Muscle layer of colon (tissue), 2 donors: Measurements from ENCODE around the gene DPF3.

ENCODE experiments used
- H3K27ac ChIP-seq: one replicate; pipeline ENCODE4 v1.7.0; 2013; ENCODE audit warnings: low read depth, mild to moderate bottlenecking, low read length, moderate library complexity
- H3K27me3 ChIP-seq, 2 donors: one replicate each; pipeline ENCODE4 v1.7.0; 2013; ENCODE audit warnings: low read length in 2 of 2, mild to moderate bottlenecking in 2 of 2; ENCODE audit not compliant: insufficient read depth in 2 of 2, control insufficient read depth in 1 of 2
- H3K36me3 ChIP-seq: one replicate; pipeline ENCODE4 v1.7.0; 2013; ENCODE audit warnings: mild to moderate bottlenecking, low read length; ENCODE audit not compliant: insufficient read depth
- H3K4me1 ChIP-seq: one replicate; pipeline ENCODE4 v1.7.0; 2013; ENCODE audit warnings: mild to moderate bottlenecking, low read length; ENCODE audit not compliant: insufficient read depth
- H3K4me3 ChIP-seq, 2 donors: one replicate each; pipeline ENCODE4 v1.7.0; 2013; ENCODE audit warnings: low read length in 2 of 2, low read depth in 1 of 2, mild to moderate bottlenecking in 1 of 2, moderate library complexity in 1 of 2
- H3K9ac ChIP-seq: one replicate; pipeline ENCODE4 v1.7.0; 2013; ENCODE audit warnings: low read length
- H3K9me3 ChIP-seq: one replicate; pipeline ENCODE4 v1.7.0; 2013; ENCODE audit warnings: mild to moderate bottlenecking, low read length
- donor health status: abdominal sarcoma.
- donor health status: Adenocarcinoma of cecum.

Gene DPF3

DNA sequence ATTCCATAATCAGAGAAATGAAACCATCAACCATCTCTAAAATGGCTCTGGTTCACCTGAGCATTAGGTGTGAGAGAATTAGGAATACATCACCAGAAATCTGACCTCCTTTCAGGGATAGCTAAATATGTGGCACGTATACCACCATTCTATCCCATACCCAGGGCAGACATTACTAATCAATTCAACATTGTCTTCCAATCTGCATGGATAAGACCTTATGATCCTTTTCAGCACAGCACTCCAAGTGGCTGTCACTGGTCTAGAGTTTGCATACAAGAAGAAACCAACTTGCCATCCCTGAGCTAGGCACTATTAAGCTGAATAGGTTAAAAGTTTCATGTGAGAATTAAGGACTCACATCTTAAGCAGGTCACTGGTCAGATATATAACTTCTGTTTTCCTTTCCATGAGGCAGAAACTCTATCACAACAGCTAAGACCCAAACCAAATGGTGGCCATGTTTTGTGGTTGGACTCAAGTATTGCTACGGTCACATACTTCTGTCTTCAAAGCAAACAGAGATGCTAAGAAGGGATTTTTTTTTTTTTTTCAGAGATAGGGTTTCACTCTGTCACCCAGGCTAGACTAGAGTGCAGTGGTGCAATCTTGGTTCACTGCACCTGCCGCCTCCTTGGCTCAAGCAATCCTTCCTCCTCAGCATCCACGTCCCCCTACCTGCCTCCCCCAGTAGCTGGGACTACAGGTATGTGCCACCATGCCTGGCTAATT is 249.0 kb downstream of the DPF3 start:
- Histone ChIP-seq H3K9me3 (no peaks in the 10 kb centered on the region), H3K4me3 (no peak overlapping the region), H3K27ac (no peak overlapping the region), H3K9ac (no peak overlapping the region), H3K4me1 (no peaks in the 10 kb centered on the region), H3K36me3 (no peaks in the 10 kb centered on the region), H3K27me3 (no peaks in the 10 kb centered on the region)

DNA sequence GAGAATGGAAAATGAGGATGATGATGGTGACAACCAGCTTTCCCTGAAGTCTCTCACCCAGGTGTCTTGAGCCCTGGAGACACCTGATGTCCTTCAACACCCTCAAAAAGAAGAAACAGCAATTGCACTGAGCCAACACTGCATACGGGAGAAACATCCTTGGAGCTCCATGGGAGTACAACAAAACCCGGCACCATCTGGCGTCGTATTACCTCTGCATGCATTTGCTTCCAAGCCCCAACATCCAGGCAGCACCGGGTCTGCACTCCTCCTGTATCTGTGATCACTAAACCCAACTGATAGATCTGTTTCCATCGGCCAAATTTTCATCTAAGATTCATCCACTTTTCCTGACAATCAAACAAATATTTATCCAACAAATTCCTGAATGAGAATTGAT is 249.9 kb downstream of the DPF3 start:
- H3K27me3 ChIP-seq = no peaks in the 10 kb centered on the region
- H3K4me1 ChIP-seq = no peaks in the 10 kb centered on the region
- no peak overlapping the region for H3K27ac ChIP-seq

DNA sequence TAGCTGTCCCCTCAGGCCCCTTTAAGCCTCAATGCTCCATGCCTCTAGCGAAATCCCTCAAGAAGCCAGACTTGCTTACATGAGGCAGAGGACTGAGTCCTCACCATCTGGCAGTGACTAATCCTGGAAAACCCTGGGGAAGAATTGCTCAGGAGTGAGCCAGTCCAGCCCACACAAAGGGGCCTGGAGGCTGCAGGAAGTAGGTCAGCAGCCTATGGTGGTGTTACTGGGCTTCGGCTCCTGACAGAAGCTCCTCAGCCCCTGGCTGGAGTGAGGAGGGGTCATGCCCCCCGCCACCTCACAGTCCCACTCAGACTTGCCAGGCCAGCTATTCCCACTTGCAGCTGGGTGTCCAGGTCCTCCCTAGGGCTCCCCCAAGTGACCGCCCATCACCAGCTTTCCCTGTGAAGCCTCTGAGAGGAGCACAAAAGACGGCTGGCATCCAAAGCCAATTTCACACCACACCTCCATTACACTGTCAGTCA is 250.5 kb downstream of the DPF3 start:
- Histone ChIP-seq H3K27me3 (no peaks in the 10 kb centered on the region), H3K9me3 (no peaks in the 10 kb centered on the region), H3K27ac (no peak overlapping the region), H3K4me1 (no peaks in the 10 kb centered on the region), H3K36me3 (no peaks in the 10 kb centered on the region), H3K9ac (no peak overlapping the region), H3K4me3 (no peak overlapping the region)

More for the DNA sequence above, 249.9 kb downstream of the DPF3 start:
- Histone ChIP-seq H3K4me3 (no peak overlapping the region), H3K36me3 (no peaks in the 10 kb centered on the region), H3K9ac (no peak overlapping the region), H3K9me3 (no peaks in the 10 kb centered on the region)

DNA sequence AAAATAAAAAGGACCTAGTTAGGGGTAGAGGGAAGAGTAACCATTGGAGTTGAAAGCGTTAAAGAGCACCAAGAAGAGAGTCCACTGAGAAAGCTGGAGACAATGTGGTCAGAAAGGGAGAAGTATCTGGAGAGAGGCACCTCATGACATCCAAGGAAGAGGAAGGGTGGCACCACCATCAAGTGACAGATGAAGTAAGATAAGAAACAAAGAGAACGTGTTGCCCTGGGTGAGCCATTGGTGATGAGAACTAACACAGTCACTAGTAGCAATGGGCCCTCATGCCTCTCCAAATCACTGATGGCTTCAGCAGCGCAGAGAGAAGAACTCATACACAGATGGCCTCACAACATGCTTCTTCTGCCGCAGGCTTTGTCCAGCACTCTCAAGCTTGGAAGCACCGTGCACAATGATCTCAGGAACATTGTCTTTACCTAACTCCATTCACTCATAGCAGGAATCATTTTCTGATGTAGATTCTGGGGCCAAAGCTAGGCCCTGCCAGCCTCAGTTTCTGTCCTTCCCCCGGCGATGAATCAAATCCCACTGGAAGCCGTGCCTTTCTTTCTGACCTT is 252.9 kb downstream of the DPF3 start:
- Histone ChIP-seq H3K4me3 (no peak overlapping the region), H3K36me3 (no peaks in the 10 kb centered on the region), H3K9me3 (no peaks in the 10 kb centered on the region), H3K27me3 (no peaks in the 10 kb centered on the region), H3K9ac (no peak overlapping the region), H3K4me1 (no peaks in the 10 kb centered on the region), H3K27ac (no peak overlapping the region)

DNA sequence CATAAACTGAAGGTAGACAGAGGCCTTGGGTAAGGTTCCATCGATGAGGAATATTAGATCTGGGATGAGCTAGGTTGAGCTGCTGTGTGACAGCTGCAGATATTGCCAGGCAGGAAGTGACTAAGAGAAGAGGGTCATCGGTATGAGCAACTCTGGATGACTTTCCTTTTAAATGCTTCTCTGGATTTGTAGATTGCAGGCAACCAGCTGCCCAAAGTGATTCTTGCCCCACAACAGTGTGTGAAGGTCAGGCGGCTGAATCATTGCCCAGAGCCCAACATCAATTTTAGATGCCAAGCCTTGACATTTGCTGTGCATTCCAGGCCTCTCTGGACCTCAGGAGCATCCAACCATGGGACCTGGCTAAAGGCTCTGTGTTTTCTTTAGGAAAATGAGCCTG is 255.9 kb downstream of the DPF3 start:
- no peaks in the 10 kb centered on the region for H3K36me3 ChIP-seq
- no peak overlapping the region for H3K9ac ChIP-seq
- H3K4me3 ChIP-seq = no peak overlapping the region
- no peaks in the 10 kb centered on the region for H3K27me3 ChIP-seq
- H3K9me3 ChIP-seq = no peaks in the 10 kb centered on the region
- no peak overlapping the region for H3K27ac ChIP-seq
- no peaks in the 10 kb centered on the region for H3K4me1 ChIP-seq

DNA sequence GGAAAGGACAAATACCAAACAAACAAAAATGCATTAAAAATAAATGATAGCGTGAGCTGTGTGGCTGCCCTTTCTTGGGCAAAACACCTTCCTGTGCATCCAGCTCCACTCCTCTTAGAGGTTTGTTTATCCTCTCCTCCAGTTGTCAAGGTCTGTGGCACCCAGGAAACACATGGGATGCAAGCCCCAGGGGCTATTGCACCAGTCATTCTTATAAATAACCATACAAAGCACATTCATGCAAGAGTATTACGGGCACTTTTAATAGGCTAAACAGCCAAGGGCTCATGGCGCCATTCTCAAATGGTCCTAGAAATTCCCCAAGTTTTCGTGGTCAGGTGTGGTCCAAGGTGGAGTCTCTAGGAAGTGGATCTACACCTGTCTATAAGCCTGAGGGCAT is 257.0 kb downstream of the DPF3 start:
- Histone ChIP-seq H3K27ac (no peak overlapping the region), H3K4me1 (no peaks in the 10 kb centered on the region), H3K36me3 (no peaks in the 10 kb centered on the region), H3K27me3 (no peaks in the 10 kb centered on the region), H3K9ac (no peak overlapping the region), H3K4me3 (no peak overlapping the region), H3K9me3 (no peaks in the 10 kb centered on the region)

DNA sequence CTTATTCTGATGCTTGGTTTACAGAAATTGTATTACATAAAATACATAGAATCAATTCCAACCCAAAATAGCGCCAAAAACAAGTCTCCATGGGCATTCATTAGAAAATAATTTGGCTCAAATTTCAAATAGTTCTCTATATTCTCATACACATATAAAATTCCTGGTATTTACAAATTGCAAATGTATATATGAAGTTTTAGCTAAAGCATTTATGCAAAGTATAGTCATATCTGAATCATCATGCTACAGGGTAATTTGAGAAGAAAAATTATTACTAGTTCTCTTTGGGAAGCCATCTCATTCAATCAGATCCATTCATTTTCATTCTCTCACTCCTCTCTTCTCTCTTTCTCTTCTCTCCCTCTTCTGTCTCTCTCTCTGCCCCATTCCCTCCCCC is 257.8 kb downstream of the DPF3 start:
- H3K4me1 ChIP-seq = no peaks in the 10 kb centered on the region
- H3K27me3 ChIP-seq = no peaks in the 10 kb centered on the region
- H3K36me3 ChIP-seq = no peaks in the 10 kb centered on the region
- no peak overlapping the region for H3K9ac ChIP-seq
- H3K9me3 ChIP-seq = no peaks in the 10 kb centered on the region
- no peak overlapping the region for H3K27ac ChIP-seq
- H3K4me3 ChIP-seq = no peak overlapping the region

DNA sequence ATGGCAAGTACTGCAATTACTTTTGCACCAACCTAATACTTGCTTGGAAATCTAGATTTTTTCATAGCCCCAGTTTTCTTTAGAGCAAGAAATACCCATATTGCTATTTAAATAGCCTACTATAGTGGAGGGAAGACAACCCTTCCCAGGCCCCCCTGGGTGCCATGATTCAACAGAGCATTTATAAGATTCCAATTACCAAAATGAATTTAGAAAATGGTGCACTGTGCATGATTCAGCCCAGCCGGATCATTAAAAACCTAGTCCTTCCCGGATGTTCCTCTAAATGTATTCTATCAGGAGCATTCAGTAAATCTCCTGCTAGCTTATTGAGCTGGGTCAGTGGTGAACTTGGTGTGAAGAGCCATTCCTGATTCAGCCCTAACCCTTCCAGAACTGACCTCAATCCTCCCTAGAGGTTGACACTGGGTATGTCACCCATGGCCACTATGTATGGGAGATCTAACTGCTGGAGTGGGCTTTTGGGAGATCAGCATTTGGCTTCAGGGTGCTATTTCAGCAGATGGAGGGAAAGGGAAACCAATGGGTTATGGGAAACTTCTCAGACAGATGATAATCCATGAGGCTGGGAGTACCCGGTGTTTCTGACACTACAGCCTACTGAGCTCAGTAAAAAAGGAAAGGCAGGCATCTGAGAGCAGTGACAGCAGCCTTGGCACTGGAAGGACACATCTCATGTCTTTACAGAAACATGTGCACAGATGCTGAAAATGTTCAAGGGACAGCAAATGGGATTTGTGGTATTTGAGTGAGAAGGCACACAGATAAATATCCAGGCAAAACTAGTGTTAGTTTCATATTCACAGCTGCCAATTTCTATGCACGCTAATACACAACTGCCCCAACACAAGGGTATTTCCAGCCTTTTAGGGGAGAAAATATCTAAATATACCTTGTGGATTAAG is 258.9 kb downstream of the DPF3 start:
- no peaks in the 10 kb centered on the region for H3K4me1 ChIP-seq
- no peaks in the 10 kb centered on the region for H3K9me3 ChIP-seq
- no peak overlapping the region for H3K27ac ChIP-seq
- no peak overlapping the region for H3K9ac ChIP-seq
- no peaks in the 10 kb centered on the region for H3K27me3 ChIP-seq
- H3K36me3 ChIP-seq = no peaks in the 10 kb centered on the region
- H3K4me3 ChIP-seq = no peak overlapping the region

DNA sequence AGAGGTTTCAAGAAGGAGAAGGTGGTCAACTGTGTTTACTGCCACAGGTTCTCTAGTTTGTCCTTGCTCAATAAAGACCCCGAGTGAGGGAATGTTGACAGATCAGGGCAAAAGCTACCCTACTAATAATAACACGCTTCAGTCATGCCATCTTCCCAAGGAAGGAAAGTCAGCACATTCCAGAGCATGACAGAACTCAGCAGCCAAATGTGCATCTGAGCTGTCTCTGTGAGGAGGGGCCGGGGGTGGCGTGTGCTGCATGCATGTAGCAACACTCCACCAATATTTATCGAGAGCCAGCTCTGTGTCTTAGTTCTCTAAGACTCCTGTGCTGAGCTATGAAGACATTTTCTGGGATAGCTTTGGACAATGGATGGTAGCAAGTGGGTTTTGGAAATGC is 260.4 kb downstream of the DPF3 start:
- no peaks in the 10 kb centered on the region for H3K9me3 ChIP-seq
- no peaks in the 10 kb centered on the region for H3K27me3 ChIP-seq
- no peak overlapping the region for H3K4me3 ChIP-seq
- H3K36me3 ChIP-seq = no peaks in the 10 kb centered on the region
- no peaks in the 10 kb centered on the region for H3K4me1 ChIP-seq
- no peak overlapping the region for H3K9ac ChIP-seq
- no peak overlapping the region for H3K27ac ChIP-seq

DNA sequence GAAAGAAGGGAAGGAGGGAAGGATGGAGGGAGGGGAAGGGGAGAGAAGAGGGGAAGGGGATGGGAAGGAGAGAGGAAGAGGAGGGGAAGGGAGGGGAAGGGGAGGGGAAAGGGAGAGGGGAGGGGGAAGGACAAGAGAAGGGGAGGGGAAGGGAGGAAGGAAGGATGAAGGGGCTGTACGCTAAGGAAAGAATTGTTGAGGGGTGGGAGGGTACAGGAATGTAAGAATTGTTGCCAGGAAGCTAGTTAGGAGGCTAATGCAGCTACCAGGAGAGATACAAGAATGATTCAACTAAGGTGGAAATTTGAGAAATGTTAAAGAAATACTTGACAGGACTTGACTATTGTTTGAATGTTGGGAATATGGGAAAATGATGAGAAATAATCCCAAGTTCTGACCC is 261.2 kb downstream of the DPF3 start:
- Histone ChIP-seq H3K9ac (no peak overlapping the region), H3K27me3 (no peaks in the 10 kb centered on the region), H3K36me3 (no peaks in the 10 kb centered on the region), H3K9me3 (no peaks in the 10 kb centered on the region), H3K27ac (no peak overlapping the region), H3K4me3 (no peak overlapping the region), H3K4me1 (no peaks in the 10 kb centered on the region)

DNA sequence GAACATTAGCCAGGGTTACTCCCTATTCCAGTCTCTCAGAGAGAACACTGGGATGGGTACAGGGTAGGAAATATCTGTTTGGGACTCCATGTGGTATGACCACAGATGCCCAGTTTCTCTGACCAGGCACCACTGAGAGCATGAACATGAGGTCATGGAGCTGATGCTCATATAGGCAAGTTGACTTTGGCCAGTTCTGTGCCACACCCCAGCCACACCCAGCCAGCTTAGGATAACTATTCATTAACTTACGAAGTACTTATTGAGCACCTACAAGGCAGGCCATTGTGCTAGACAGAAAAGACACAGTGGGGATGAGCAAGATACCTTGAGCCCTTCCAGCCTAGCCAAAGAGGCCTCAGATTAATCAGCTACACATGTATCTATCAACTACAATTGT is 262.5 kb downstream of the DPF3 start:
- Histone ChIP-seq H3K27ac (no peak overlapping the region), H3K4me1 (no peaks in the 10 kb centered on the region), H3K4me3 (no peak overlapping the region), H3K36me3 (no peaks in the 10 kb centered on the region), H3K9ac (no peak overlapping the region), H3K9me3 (no peaks in the 10 kb centered on the region), H3K27me3 (no peaks in the 10 kb centered on the region)
